Naive thymus-derived CD4-positive, alpha-beta T cell (primary cell): ENCODE data around the gene HPGDS. TPM values are rescaled to one million over a fixed set of nuclear protein-coding genes. Genes with fewer than 3 reads are reported as not detected.

Experiments used
- ATAC-seq: fragments of 150-1000 bp; cut with Tn5 transposase; 2 replicates; pipeline ENCODE4 v1.10.0; 2021; ENCODE audit warnings: mild to moderate bottlenecking, moderate library complexity
- CTCF ChIA-PET: fragments of 350-600 bp; sonication (Branson Sonifier 250); formaldehyde crosslinking; loops from one replicate; lab custom pipeline; 2021; ENCODE audit warnings: antibody characterized with exemption; lab: Charles Lee
- POLR2A ChIA-PET: fragments of 350-600 bp; sonication (Branson Sonifier 250); formaldehyde crosslinking; loops from one replicate; lab custom pipeline; 2021; ENCODE audit warnings: antibody characterized with exemption, inconsistent platforms; lab: Charles Lee
- DNase-seq, 9 donors: peaks; one replicate each; pipeline versions ENCODE4 v3.0.0 to v3.0.0-alpha.2; 2020 to 2022; ENCODE audit warnings: mixed read lengths in 1 of 9
- H3K27ac ChIP-seq: one replicate; pipeline ENCODE4 v1.7.0; 2013; ENCODE audit warnings: mild to moderate bottlenecking, low read depth, low read length, moderate library complexity
- H3K27me3 ChIP-seq, 2 donors: one replicate each; pipeline ENCODE4 v1.7.0; 2013; ENCODE audit warnings: low read length in 2 of 2, mild to moderate bottlenecking in 2 of 2, moderate library complexity in 2 of 2; ENCODE audit not compliant: control insufficient read depth in 2 of 2, insufficient read depth in 2 of 2
- H3K36me3 ChIP-seq, 3 experiments: 1 replicate in 2 of 3; 2 replicates in 1 of 3; pipeline ENCODE4 v1.7.0; 2013; ENCODE audit warnings: low read length in 3 of 3, mild to moderate bottlenecking in 3 of 3, moderate library complexity in 1 of 3; ENCODE audit not compliant: insufficient read depth in 3 of 3, control insufficient read depth in 2 of 3
- H3K4me1 ChIP-seq, 2 donors: one replicate each; pipeline ENCODE4 v1.7.0; 2013; ENCODE audit warnings: low read length in 2 of 2, mild to moderate bottlenecking in 2 of 2, moderate library complexity in 1 of 2; ENCODE audit not compliant: control insufficient read depth in 2 of 2, insufficient read depth in 2 of 2
- H3K4me3 ChIP-seq: 2 replicates; pipeline ENCODE4 v1.7.0; 2013; ENCODE audit warnings: mild to moderate bottlenecking, low read length
- H3K9me3 ChIP-seq, 3 experiments: 1 replicate in 2 of 3; 2 replicates in 1 of 3; pipeline ENCODE4 v1.7.0; 2013; ENCODE audit warnings: low read length in 3 of 3; ENCODE audit not compliant: control insufficient read depth in 2 of 3
- H3K27ac Mint-ChIP-seq, 9 donors: one replicate each; pipeline ENCODE4 v1.8.0; 2020 to 2022; ENCODE audit warnings: mixed read lengths in 9 of 9, mild to moderate bottlenecking in 8 of 9, moderate library complexity in 5 of 9, inconsistent platforms in 2 of 9
- H3K27me3 Mint-ChIP-seq, 5 donors: one replicate each; pipeline ENCODE4 v1.8.0; 2021 to 2022; ENCODE audit warnings: mixed read lengths in 5 of 5, mild to moderate bottlenecking in 1 of 5
- H3K36me3 Mint-ChIP-seq, 5 donors: one replicate each; pipeline ENCODE4 v1.8.0; 2020 to 2022; ENCODE audit warnings: mixed read lengths in 5 of 5, mild to moderate bottlenecking in 3 of 5, inconsistent platforms in 1 of 5
- H3K4me1 Mint-ChIP-seq, 7 donors: one replicate each; pipeline ENCODE4 v1.8.0; 2020 to 2022; ENCODE audit warnings: mixed read lengths in 7 of 7, mild to moderate bottlenecking in 3 of 7, inconsistent platforms in 1 of 7
- H3K4me3 Mint-ChIP-seq, 10 donors: one replicate each; pipeline ENCODE4 v1.8.0; 2020 to 2022; ENCODE audit warnings: mild to moderate bottlenecking in 10 of 10, mixed read lengths in 10 of 10, moderate library complexity in 6 of 10, inconsistent platforms in 2 of 10
- H3K9me3 Mint-ChIP-seq, 11 donors: one replicate each; pipeline ENCODE4 v1.8.0; 2020 to 2022; ENCODE audit warnings: mixed read lengths in 11 of 11, mild to moderate bottlenecking in 4 of 11, inconsistent platforms in 1 of 11, moderate library complexity in 1 of 11
- intact Hi-C, 2 donors: fragments of 100-400 bp; cut with micrococcal nuclease; formaldehyde crosslinking; loops; one replicate each; pipeline ENCODE4 v1.15.1; 2023
- polyA plus RNA-seq, 2 donors: library from polyadenylated mRNA; unstranded; fragments of 300-500 nt; fragmentation: Illumina TruSeq; gene quantifications; one replicate each; pipeline ENCODE4 v1.2.3, GENCODE V29; 2021
- total RNA-seq, 6 experiments: library from RNA in 5 of 6; stranded (reverse) in 5 of 6; gene quantifications; 1 replicate in 5 of 6; 2 replicates in 1 of 6; pipeline ENCODE4 v1.2.3 and lab custom pipeline; 2021 to 2026

The HPGDS gene
- total and polyA plus RNA-seq, 7 experiments from 2014 or later = 0.72 to 2.3 TPM; not detected in 5

DNA sequence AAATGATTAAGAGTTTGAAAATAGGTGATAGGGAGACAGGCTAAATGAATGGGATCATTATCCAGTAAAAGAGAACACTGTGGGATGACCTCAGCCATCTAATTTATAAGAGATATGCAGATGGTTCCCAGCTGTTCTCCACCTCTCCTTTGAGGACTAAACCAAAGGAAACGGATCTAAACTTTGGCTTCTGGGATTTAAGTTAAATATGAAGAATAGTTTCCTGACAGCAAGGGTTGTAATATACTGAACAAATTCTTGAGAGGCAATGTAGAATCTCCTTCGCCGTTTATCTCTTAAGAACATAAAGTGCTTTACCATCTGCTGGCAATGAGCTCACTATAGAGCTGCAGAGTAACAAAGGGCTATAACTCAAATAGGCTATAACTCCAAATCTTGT is 35.4 kb upstream of the HPGDS start:
- CTCF ChIA-PET = interaction anchor here (0.7 kb wide), 1 partner anchor 8 kb away, joined by 4 read pairs; no protein-coding TSS in a partner anchor
- Histone ChIP-seq H3K4me1 (no peaks in the 10 kb centered on the region), H3K27me3 (no peaks in the 10 kb centered on the region), H3K4me3 (no peak overlapping the region), H3K36me3 (no peaks in the 10 kb centered on the region), H3K27ac (no peak overlapping the region), H3K9me3 (no peaks in the 10 kb centered on the region)
- Mint-ChIP-seq H3K27ac (no peak overlapping the region), H3K9me3 (no peaks in the 10 kb centered on the region), H3K36me3 (no peaks in the 10 kb centered on the region), H3K4me3 (no peak overlapping the region), H3K27me3 (peaks cover 8 to 22% (median 14%) of the 10 kb centered on the region in 5 donors), H3K4me1 (no peaks in the 10 kb centered on the region)
- ATAC-seq (no peak), DNase-seq (no peak)
- POLR2A ChIA-PET = no interaction called here
- intact Hi-C loops = no loop called here

DNA sequence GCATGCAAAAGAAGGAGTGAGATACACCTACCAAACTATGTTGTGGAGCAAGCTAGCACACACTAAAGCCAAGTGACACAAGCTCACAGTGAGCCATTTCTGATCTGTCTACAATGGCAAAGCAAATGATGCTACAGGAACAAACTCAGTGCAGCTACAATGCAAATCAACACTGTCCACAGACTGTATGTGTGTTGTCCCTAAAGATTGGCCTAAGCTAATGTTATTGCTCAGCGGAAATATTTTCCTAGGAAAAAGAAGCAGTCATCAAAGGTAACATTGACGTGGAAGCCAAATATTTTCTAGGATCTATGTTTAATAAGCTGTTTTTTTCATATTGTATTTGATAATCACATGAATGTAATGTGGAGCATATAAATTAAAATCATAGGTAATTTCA is 34.7 kb upstream of the HPGDS start:
- ATAC-seq (no peak), DNase-seq (no peak)
- no peak overlapping the region for H3K4me3 ChIP-seq
- peaks cover 8 to 22% (median 14%) of the 10 kb centered on the region in 5 donors for H3K27me3 Mint-ChIP-seq
- H3K27ac Mint-ChIP-seq = no peak overlapping the region
- H3K4me3 Mint-ChIP-seq = no peak overlapping the region
- H3K36me3 Mint-ChIP-seq = no peaks in the 10 kb centered on the region
- POLR2A ChIA-PET = interaction anchor here (0.5 kb wide), 1 partner anchor 50 kb away, joined by 3 read pairs; no protein-coding TSS in a partner anchor
- no peaks in the 10 kb centered on the region for H3K27me3 ChIP-seq
- no peaks in the 10 kb centered on the region for H3K36me3 ChIP-seq
- no peaks in the 10 kb centered on the region for H3K9me3 ChIP-seq
- H3K9me3 Mint-ChIP-seq = no peaks in the 10 kb centered on the region
- no peaks in the 10 kb centered on the region for H3K4me1 ChIP-seq
- H3K27ac ChIP-seq = no peak overlapping the region
- CTCF ChIA-PET = no interaction called here
- intact Hi-C loops = no loop called here
- no peaks in the 10 kb centered on the region for H3K4me1 Mint-ChIP-seq

DNA sequence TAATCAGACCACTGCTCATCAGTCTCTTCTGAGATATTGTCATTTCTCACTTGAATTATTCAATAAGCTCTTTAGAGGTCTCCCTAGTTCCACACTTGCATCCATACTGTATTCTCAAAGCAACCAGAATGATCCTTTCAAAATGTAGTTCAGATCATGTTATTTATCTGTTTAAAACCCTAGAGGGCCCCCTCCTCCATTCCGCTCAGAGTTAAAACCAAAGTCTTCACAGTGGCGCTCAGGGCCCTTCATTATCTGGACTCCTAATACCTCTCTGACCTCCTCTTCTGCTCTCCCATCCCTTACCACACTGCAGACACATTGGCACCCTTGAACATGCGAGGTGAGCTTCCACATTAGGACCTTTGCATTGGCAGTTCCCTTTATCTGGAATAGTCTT is 32.7 kb upstream of the HPGDS start:
- no peak overlapping the region for H3K4me3 ChIP-seq
- no peaks in the 10 kb centered on the region for H3K36me3 ChIP-seq
- H3K9me3 ChIP-seq = no peaks in the 10 kb centered on the region
- Mint-ChIP-seq H3K4me3 (no peak overlapping the region), H3K27me3 (peaks cover 9 to 22% (median 14%) of the 10 kb centered on the region in 5 donors), H3K4me1 (no peaks in the 10 kb centered on the region), H3K9me3 (no peaks in the 10 kb centered on the region), H3K27ac (no peak overlapping the region), H3K36me3 (no peaks in the 10 kb centered on the region)
- ATAC-seq (no peak), DNase-seq (no peak)
- intact Hi-C loops = no loop called here
- no peak overlapping the region for H3K27ac ChIP-seq
- no peaks in the 10 kb centered on the region for H3K27me3 ChIP-seq
- CTCF ChIA-PET = no interaction called here
- no peaks in the 10 kb centered on the region for H3K4me1 ChIP-seq
- POLR2A ChIA-PET = no interaction called here

DNA sequence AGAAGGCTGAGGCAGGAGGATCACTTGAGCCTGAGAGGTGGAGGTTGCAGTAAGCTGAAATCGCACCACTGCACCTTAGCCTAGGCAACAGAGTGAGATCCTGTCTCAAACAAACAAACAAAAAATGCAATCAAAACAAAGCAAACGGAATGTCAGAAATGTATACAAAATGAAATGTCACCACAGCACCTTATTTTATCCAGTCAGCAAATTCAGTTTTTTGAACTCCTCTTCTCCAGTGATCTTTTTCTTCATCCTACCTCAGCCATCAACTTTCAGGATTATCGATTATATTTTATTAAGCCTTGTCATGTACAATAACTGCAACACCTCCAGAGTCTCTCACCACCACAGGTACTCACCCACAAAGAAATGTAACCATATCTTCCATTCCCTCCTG is 31.1 kb upstream of the HPGDS start:
- DNase-seq (no peak), ATAC-seq (no peak)
- H3K27me3 Mint-ChIP-seq = peaks cover 9 to 23% (median 17%) of the 10 kb centered on the region in 5 donors
- no peaks in the 10 kb centered on the region for H3K36me3 Mint-ChIP-seq
- no peaks in the 10 kb centered on the region for H3K4me1 Mint-ChIP-seq
- Histone ChIP-seq H3K36me3 (no peaks in the 10 kb centered on the region), H3K27me3 (no peaks in the 10 kb centered on the region), H3K4me3 (no peak overlapping the region), H3K4me1 (no peaks in the 10 kb centered on the region), H3K9me3 (no peaks in the 10 kb centered on the region), H3K27ac (no peak overlapping the region)
- no peak overlapping the region for H3K4me3 Mint-ChIP-seq
- ChIA-PET POLR2A (no interaction called here), CTCF (no interaction called here)
- no peaks in the 10 kb centered on the region for H3K9me3 Mint-ChIP-seq
- H3K27ac Mint-ChIP-seq = no peak overlapping the region
- intact Hi-C loops = no loop called here

DNA sequence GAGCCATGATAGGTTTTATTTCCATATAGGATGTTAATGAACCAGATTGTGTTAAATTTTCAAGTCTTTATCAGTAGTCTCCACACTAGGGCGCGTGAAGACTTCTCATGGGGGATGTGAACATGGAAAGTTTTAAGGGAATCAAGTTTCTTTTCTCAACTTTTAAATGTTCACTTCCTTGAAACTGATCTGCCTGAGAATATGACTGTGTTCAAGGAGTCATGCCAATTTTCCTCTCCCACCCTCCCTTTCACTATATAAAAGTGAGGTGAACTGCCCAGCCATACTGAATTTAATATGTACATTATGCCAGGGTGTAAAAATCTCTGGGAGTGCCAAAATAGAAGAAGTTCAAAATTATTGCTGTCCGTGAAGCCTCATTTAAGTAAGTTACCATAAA is 30.4 kb upstream of the HPGDS start:
- Histone ChIP-seq H3K9me3 (no peaks in the 10 kb centered on the region), H3K4me1 (no peaks in the 10 kb centered on the region), H3K27me3 (no peaks in the 10 kb centered on the region), H3K4me3 (no peak overlapping the region), H3K36me3 (no peaks in the 10 kb centered on the region), H3K27ac (no peak overlapping the region)
- peaks cover 7 to 23% (median 18%) of the 10 kb centered on the region in 5 donors for H3K27me3 Mint-ChIP-seq
- H3K36me3 Mint-ChIP-seq = no peaks in the 10 kb centered on the region
- no peak overlapping the region for H3K4me3 Mint-ChIP-seq
- H3K9me3 Mint-ChIP-seq = peaks cover 0 to under 1% (median 0%) of the 10 kb centered on the region in 11 donors
- intact Hi-C loops = no loop called here
- ChIA-PET POLR2A (no interaction called here), CTCF (no interaction called here)
- H3K4me1 Mint-ChIP-seq = no peaks in the 10 kb centered on the region
- DNase-seq (no peak), ATAC-seq (no peak)
- no peak overlapping the region for H3K27ac Mint-ChIP-seq

DNA sequence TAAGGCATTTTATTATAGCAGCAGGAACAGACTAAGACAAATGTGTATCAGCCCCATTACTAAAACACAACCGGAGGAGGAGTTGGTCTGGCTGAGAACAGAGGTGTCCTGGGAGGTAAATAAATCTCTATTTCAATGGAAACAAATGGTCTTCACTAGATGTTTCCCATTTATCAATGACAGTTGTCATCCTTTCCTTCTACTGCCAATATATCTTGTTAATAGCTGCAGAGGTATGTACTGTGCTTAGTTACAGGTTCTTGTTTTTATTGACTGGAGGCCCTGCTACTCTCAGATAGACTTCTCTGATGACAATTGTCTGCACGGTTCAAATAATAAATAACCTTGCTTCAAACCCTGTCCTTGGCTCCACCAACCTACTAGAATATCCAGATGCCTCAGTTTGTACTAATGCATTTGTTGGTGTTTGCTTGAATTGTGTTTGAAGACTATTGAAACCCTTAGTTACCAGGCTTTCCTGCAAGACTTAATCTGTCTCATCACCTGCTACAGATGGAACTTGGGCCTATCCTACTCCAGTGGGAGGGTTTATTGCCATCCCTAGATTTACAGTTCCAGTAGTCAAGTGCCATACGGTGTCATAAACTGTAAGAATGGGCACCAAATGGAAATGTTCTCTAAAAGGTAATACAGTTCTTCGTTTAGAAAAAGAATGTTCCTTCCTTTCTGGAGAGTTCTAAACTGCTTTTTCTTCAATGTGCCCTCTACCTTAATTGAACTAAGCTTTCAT is 29.8 kb upstream of the HPGDS start:
- Mint-ChIP-seq H3K9me3 (peaks cover 0 to 1% (median 0%) of the 10 kb centered on the region in 11 donors), H3K4me1 (no peaks in the 10 kb centered on the region), H3K27ac (no peak overlapping the region), H3K36me3 (no peaks in the 10 kb centered on the region), H3K4me3 (no peak overlapping the region), H3K27me3 (peaks cover 7 to 23% (median 15%) of the 10 kb centered on the region in 5 donors)
- intact Hi-C loops = no loop called here
- no peaks in the 10 kb centered on the region for H3K9me3 ChIP-seq
- ChIA-PET CTCF (no interaction called here), POLR2A (no interaction called here)
- H3K4me3 ChIP-seq = no peak overlapping the region
- no peaks in the 10 kb centered on the region for H3K4me1 ChIP-seq
- no peak overlapping the region for H3K27ac ChIP-seq
- DNase-seq (no peak), ATAC-seq (no peak)
- no peaks in the 10 kb centered on the region for H3K36me3 ChIP-seq
- no peaks in the 10 kb centered on the region for H3K27me3 ChIP-seq

DNA sequence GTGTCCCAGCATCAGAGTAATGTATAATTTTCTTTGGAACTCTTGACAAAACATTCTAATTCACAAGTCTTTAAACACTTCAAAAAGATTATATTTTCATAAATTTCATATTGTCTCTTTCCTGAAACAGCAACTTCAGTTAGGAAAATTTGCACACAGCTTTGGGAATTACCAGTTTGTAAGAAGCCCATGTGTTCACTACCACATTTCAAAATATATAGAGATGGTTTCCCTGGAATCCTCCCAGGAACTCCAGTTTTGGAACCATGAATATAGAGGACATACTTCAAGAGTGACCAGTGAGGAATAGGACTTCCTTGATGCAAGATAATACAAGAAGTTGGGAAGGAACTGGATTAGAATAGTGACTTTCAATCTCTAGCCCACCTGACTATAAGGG is 28.7 kb upstream of the HPGDS start:
- ChIA-PET POLR2A (no interaction called here), CTCF (no interaction called here)
- H3K27me3 Mint-ChIP-seq = peaks cover 10 to 28% (median 26%) of the 10 kb centered on the region in 5 donors
- peaks cover 0 to 5% (median 0%) of the 10 kb centered on the region in 5 donors for H3K36me3 Mint-ChIP-seq
- H3K27ac Mint-ChIP-seq = no peak overlapping the region
- DNase-seq (no peak), ATAC-seq (no peak)
- no peaks in the 10 kb centered on the region for H3K36me3 ChIP-seq
- H3K4me1 ChIP-seq = no peaks in the 10 kb centered on the region
- no peaks in the 10 kb centered on the region for H3K9me3 ChIP-seq
- peaks cover 0 to 7% (median 3%) of the 10 kb centered on the region in 11 donors for H3K9me3 Mint-ChIP-seq
- intact Hi-C loops = no loop called here
- H3K27ac ChIP-seq = no peak overlapping the region
- H3K4me1 Mint-ChIP-seq = no peaks in the 10 kb centered on the region
- H3K4me3 ChIP-seq = no peak overlapping the region
- H3K4me3 Mint-ChIP-seq = no peak overlapping the region
- no peaks in the 10 kb centered on the region for H3K27me3 ChIP-seq
